Stimulated activated naive CD8-positive, alpha-beta T cell treated with anti-CD3 and anti-CD28 coated beads, Interleukin-15, Interleukin-2, amounts not matched to agents 100 U/mL and 50 U/mL, for 24 hours (primary cell): ENCODE measurements around the gene KRTAP5-5.
"Not testable (repeated sequence)": the region's sequence is repeated elsewhere in the genome, so short reads cannot be mapped to it uniquely, and the experiment has no call there.

ENCODE experiments used
- ATAC-seq: fragments of 150-1000 bp; cut with Tn5 transposase; one replicate; pipeline ENCODE4 v1.10.0; 2021
- DNase-seq: peaks from one replicate; pipeline ENCODE4 v3.0.0; 2021

KRTAP5-5 gene

DNA sequence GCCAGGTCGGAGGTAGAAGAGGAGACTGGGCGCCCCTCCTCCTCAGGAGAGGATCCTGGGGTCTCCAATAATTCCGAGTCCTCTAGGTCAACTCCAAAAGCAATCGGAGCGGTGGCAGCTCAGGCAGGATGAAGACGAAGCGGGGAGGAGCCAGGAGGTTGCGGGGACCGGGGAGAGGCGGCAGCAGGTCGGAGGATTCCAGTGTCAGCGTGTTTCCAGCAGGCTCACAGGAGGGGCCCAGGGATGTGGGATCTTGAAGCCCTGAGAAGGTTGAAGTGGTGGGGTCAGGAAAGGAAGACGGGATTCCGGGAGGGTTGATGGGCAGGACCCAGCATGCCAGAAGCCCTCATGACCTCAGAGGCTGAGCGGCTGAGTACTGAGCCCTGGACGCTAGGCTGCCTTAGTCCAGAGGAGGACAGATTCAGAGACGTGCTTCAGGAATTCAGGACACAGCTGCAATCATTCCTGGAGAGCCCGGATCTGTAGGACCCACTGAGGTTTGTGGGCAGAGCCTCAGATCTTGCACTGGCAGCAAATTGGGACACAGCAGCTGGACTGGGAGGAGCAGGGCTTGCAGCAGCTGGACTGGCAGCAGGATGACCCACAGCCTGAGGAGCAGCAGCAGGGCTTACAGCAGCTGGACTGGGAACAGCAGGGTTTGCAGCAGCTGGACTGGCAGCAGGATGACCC lies 22.3 kb upstream of the KRTAP5-5 start:
- ATAC-seq, DNase-seq: not testable (repeated sequence)

DNA sequence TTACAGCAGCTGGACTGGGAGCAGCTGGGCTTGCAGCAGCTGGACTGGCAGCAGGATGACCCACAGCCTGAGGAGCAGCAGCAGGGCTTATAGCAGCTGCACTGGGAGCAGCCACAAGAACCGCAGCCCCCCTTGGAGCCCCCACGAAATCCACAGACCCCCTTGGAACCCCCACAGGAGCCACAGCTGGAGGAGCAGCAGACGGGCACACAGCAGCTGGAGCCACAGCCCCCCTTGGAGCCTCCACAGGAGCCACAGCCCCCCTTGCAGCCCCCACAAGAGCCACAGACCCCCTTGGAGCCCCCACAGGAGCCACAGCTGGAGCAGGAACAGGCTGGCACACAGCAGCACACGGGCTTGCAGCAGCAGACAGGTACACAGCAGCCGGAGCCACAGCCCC lies 21.7 kb upstream of the KRTAP5-5 start:
- not testable (repeated sequence) for DNase-seq, ATAC-seq

DNA sequence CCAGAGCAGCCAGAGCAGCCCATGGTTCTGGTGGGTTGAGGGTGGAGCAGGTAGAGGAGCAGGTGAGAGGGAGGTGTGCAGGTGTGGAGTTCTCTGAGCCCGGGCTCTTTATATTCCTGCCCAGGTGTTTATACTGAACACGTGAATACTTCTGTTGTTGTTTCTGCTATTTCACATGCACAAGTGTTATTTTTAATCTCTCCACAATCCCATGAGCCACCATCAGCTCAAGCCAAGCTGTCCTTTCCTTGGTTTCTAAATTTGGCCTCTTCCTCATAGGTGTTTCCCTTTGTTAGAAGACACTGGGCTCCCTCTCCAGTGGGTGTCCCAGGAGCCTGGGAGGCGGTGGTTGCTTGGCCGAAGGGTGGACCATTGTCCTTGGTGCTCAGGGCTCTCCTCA lies 21.2 kb upstream of the KRTAP5-5 start, which contains the start of gene KRTAP5-3:
KRTAP5-3 (minus strand) TSS at position 101 of the 400 bp plus-strand sequence; CDS start at position 23, 78 bp downstream.
- ATAC-seq = no peak
- DNase-seq = no peak

DNA sequence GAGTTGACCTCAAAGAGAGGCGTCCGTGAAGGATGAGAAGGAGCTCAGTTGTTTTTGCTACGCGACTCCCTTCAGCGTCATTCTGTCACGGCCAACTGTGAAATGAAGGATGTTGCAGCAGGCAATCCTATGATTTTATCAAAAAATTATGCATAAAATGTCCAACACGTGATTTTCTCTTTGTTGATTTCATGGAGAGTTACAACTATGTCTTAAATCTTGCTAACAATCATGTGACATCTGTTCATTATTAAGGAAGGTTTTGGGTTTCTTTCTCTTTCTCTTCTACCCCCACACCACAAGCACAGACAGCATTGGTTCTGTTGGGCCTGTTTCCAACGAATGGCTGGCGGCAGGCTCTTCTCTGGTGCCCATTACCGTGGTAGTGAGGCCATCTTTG lies 11.3 kb upstream of the KRTAP5-5 start:
- ATAC-seq (no peak), DNase-seq (no peak)

DNA sequence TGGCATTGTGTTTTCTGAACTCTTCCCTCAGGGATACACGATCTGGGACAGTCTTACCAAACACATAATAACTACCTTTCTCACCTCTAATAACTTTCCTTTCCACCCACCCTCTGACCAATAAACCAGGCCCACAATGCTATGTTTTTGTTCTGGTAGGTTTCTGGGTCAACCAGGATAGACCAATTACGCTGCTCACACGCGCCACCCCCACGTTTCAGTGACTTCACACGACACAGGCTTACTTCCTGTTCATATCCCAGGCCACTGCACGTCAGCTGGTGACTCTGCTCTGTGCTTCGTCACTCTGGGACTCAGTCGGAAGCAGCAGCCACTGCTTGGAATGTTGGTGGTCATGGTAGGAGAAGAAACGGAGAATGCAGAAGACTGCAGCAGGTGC lies 10.1 kb upstream of the KRTAP5-5 start:
- DNase-seq (no peak), ATAC-seq (no peak)

DNA sequence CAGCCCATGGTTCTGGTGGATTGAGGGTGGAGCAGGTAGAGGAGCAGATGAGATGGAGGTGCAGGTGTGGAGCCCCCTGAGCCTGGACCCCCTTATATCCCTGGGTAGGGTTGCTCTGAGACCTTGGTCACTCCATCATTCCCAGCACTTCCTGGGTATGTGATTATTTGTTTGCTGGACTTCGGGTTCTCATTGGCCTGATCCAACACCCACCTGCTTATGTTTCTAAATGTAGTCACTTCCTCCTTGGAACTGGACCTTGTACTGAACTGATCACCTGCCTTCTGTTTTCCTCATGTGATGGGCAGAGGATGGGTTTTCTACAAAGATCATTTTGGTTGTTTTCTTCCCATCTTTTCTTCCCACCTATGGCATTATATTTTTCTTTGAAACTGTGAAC lies 7.5 kb upstream of the KRTAP5-5 start, which contains the start of gene KRTAP5-4:
KRTAP5-4 (minus strand) TSS at position 53 of the 400 bp plus-strand sequence; CDS start at position 8, 45 bp downstream.
- ATAC-seq (no peak), DNase-seq (no peak)

DNA sequence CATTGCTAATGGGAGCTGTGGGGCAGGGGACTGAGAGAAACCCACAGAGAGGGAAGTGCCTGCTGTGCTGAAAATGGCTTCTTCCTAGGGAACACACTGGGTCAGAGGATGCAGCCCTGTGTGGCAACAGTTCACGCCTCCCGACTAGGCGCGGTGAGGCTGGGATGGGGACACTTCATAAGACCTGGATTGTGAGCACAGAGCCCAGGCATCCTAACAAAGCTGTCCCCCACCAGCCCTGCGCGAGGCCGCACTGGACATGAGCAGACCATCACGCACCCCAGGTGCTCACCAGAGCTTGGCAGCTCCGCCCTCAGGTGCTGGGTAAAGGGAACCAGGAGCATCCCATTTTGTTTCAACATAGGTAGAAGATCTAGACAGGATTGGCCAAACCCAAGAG lies 5.9 kb upstream of the KRTAP5-5 start:
- no peak for ATAC-seq

DNA sequence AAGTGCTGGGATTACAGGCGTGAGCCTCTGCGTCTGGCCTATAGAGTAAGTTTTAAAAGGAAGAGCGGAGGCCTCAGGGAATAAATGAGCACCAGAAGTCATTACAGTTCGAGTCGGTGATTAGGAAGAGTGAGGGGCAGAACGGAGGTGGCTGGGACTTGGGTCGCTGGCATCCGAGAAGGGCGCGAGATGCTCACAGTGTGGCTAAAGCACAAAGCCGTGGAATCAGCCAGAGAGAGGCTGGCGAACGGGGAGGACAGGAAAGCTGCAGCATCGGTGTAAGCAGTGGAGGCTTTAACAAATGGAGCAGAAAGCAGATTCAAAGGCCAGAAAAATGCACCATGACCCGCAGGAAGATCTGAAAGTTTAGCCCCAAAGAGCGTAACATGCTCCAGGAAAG lies 5.0 kb upstream of the KRTAP5-5 start:
- ATAC-seq (no peak), DNase-seq (no peak)

More for the DNA sequence above, 5.9 kb upstream of the KRTAP5-5 start:
- DNase-seq = no peak

DNA sequence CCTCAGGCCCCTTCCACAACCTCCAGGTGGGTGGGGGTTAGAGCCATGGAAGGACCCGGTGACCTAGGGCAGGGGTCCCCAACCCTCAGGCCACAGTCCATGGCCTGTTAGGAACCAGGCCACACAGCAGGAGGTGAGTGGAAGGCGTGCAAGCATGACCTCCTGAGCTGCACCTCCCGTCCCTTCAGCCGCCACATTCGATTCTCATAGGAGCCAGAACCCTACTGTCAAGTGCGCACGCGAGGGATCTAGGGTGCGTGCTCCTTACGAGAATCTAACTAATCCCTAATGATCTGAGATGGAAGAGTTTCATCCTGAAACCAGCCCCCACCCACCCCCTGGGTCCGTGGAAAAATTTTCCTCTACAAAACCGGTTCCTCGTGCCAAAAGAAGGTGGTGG lies 4.0 kb upstream of the KRTAP5-5 start:
- no peak for DNase-seq
- no peak for ATAC-seq

DNA sequence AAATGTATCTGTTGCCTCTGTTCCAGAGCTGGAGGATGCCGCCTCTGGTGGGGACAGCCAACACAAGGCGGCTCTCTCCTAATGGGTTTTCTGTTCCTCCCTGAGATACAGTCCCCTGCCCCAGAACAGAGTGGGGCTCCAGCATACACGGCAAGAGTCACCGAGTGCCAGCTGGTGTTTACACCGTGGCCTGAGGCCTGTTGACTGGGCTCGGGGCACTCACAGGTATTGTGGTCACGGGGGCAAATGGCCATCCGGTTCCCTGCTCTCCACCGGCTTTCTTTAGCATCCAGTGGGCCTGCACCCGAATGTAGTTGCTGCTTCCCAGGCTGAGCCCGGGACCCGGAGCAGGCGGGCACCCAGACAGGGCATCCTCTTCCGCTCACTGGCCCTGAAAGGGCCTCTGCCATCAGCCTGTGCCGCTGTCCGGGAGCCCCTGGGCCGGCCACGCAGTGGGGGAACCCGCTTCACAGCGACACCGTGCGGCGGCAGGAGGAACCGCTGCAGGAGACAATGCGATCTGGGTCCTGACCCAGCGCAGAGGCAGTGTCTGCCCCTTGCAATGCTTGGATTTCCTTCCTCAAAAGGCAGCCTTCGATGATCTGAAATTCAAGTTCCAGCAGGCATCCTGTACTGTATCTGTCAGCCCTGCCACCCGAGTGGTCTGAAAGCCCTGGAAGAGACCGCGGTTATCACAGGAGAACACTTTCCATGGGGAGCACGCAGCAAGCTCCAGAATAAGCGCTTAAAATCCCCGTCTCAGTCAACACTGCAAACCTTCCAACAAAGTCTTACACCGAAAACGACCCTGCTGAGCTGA lies 859 bp upstream of the KRTAP5-5 start:
- ATAC-seq (peak; percentile 87), DNase-seq (peak; percentile 80)

DNA sequence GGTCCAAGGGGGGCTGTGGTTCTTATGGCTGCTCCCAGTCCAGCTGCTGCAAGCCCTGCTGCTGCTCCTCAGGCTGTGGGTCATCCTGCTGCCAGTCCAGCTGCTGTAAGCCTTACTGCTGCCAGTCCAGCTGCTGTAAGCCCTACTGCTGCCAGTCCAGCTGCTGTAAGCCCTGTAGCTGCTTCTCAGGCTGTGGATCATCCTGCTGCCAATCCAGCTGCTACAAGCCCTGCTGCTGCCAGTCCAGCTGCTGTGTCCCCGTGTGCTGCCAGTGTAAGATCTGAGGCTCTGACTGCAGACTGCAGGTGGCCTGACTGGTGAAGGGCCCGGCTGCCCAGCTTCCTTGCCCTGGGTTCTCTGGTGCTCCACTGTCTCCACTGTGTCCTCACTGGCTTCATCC lies 696 bp downstream of the KRTAP5-5 start:
- no peak for ATAC-seq
- no peak for DNase-seq

DNA sequence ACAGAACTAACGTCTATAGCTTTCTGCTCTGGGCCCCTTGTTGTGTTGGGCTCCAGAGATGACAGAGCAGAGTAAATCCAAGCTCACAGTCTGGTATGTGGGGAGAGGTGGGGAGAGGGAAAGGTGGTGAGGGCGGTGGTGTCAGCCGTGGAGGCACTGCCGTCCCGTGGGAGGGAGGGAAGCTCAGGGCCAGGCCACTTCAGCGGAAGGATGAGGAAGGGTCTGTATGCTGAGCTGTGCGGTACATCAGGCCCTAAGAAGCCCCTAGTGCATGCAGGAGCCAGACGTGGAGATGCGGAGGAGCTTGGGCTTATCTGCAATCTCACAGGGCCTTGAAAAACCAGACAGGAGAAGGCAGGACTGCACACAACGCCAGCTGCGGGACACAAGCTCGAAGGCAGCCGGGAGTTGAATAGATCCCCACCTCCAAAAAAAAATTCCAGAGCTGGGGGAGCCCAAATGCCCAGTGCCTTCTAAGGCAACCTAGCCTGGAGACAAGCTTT lies 1.5 kb downstream of the KRTAP5-5 start:
- ATAC-seq = no peak
- DNase-seq = no peak

DNA sequence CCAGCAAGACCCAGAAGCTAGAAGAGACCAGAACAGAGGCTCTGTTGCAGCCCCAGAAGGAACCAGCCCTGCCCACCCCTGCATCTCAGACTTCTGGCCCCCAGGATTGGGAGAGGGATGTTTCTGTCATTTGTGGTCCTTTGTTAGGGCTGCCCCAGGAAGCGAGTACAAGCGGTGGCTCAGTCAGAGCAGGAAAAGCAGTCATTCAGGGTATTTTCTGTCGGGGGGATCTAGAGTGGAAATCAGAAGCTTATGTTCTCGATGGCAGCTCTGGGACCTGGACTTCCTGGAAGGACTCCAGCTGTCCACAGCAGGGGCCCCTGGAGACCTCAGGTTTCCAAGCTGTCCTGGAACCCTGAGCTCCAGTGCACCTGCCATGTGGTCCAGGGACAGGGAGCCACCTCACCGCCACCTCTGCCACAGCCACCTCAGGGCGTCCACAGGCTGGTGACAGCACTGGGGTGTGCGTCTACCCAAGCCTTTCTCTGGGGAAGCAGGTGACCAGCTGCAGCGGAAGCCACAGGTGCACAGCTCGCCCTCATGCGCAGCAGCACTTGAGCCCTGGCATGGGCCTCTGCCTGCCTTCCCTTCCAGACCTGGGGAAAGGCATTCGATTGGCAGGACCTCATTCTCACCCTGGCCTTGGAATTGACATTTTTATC lies 2.6 kb downstream of the KRTAP5-5 start:
- no peak for ATAC-seq
- no peak for DNase-seq

DNA sequence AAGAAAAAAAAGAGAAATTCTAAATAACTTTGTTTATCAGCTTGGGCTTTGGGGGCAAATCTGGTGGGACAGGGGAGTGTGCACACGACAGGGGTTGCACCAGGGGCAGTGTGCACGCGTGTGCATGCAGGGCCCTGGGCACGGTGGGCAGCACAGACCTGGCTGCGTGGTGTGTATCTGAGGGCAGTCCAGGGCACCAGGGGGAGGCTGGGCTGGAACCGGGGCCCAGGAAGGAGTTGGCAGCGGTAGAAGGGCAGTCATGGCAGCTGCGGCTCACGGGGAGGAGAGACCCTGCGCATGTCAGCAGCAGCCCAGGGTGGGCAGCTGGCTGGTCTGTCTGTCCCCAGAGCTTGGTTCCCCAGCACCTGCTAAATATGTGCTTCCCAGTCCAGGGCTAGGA lies 4.3 kb downstream of the KRTAP5-5 start:
- no peak for DNase-seq
- no peak for ATAC-seq

DNA sequence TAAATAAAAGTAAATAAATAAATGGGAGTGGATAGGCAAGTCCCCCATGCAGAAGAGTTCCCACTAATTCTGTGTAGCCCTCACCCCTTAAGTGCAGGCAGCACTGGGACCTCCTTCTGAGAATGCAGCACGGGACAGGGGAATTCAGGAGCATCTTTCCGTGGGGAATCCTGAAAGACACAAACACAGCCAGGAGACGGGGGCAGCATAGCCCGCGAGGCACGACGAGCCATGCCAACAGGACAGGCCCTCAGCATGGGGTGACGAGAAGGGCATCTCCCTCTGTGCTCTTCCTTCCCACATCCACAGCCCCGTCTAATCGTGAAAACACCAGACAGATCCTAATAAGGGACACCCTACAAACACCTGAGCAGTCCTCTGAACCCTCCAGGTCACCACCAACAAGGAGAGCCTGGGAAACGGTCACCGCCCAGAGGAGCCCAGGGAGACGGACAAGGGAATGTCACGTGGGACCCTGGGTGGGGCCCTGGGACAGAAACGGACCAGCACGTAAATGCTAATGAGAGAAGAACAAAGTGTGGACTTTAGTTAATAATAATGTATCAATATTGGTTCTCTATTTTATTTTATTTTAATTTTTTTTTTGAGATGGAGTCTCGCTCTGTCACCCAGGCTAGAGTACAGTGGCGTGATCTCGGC lies 6.8 kb downstream of the KRTAP5-5 start:
- ATAC-seq (no peak), DNase-seq (no peak)

DNA sequence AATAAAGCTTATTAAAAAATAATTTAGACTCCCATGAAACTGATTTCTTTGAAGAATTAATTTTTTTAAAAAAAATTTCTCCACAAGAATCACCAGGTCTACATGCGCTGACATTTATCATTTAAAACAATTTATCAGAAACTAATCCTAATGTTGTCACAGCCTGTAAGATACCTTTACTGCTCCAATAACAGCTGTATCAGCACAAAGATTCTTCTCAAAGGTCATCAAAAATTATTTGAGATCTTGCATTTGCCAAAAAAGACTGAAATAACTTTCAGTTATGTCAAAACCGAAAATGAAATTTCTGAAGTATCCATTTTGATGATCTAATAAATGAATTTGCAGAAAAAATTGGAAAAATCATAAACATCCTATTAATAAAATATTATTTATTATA lies 8.1 kb downstream of the KRTAP5-5 start:
- no peak for DNase-seq
- ATAC-seq = no peak

DNA sequence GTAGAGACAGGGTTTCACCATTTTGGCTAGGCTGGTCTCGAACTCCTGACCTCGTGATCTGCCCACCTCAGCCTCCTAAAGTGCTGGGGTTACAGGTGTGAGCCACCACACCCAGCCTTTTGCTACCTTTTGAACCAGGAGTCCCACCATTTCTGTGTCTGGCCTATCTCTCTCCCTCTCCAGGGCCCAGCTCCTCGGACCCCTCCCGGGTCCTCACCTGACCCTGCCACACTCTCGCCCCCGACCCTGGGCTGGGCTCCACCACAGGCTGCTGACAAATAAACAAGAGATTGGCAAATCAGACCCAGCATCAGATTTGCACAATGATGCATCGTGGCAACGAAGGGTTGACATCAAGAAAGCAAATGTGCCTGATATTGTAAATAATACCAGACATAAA lies 8.8 kb downstream of the KRTAP5-5 start:
- ATAC-seq (no peak), DNase-seq (no peak)

DNA sequence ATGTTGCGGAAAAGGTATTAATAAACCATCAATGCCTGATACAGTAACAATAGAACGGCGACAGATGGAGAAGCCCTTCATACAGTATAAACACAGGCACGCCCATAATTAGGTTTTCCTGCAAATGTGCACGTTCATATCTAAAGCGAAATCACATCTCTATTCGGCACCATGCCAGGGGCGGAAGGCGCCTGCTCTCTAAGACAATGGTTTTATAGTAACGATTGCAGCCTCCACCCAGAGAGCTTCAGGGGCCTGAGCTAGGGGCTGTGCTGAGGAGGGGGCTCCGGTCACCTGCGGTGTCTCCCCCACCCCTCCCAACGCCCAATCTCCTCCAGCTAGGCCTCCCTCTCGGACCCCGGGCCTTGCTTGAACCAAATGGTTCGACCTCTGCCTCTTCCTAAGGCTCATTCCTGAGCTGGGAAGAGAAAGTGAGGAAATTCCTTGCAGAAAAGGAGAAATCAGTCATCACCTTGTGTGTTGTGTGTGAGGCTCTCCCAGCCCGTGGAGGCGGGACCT lies 9.6 kb downstream of the KRTAP5-5 start:
- DNase-seq (no peak), ATAC-seq (no peak)

DNA sequence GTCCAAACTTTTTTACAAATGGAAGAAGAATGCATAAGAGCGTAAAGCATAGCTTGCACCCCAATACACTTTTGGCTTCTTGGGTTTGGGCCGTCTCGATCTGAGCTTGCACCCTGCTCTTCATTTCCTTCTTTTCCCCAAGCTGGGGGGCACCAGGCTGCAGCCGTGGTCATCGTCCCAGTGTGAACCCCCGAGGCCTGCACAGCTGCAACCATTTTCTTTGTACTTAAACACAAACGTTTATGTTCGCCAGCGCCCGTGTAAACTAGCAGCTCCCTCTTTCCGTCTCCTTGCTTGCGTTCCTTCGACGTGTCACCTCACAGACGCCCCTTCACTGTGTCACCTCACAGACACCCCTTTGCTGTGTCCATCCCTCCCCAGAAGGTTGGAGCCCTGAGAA lies 10.1 kb downstream of the KRTAP5-5 start:
- no peak for ATAC-seq
- DNase-seq = no peak

DNA sequence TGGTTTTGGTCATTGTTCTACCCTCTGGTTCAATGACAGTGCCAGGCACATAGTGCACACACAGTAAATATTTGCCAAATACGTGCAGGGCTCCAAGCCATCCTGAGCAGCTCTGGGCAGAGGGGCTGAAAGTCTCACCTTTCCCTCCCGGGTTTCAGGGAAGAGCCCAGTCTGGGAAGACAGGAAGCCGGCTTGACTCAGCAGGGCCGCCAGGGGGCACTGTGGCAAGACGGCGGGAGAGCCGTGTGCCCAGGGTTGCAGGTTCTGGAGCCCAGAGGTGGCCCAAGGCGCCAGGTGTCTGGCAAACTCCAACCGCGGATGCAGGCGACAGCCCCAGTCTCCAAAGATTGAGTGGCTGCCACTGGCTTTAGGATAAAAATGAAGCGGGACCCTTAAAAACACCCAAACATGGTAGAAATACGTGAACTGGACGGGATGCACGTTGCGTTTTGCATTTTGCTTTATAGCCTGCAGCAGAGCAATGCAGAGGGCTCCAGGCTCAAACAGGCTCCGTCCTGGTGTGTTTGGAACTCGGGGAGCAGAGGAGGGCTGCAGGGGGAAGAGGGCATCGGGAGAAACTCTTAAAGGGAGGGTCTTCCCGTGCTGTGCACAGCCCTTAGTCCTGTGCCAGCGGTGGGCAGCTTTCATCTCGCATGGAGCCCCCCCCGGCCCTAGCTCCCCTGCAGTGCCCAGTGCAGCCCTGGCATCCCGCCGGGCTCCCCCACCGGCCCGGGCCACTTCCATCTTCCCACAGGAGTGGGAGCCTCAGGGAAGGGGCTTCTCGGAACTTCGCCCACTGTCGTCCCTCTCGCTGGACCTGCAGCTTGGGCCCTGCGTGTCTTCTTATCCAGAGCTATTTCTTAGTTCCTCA lies 10.7 kb downstream of the KRTAP5-5 start:
- DNase-seq = peak; percentile 42
- ATAC-seq = peak; percentile 50

DNA sequence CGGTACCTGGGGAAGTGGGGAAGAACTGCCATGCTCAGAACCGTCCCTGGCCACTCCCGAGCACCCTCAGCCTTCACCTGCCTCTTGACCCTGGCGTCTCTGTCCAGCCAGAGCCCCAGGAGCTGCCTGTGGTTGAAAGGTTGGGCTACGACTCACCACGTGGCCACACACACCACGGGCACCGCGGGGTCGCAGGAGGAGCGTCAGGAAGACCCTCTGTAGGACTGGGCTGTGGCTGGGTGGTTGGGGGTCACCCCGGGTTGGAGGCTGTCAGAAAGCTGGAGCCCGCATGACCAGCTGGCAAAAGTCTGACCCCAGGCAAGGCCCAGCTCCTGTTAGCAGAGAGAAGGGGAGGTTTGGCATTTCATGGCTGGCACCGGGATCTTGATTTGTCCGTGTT lies 11.5 kb downstream of the KRTAP5-5 start:
- ATAC-seq = no peak

More for the DNA sequence above, 11.5 kb downstream of the KRTAP5-5 start:
- no peak for DNase-seq
